Endothelial cell (in vitro differentiated cells): ENCODE data around the gene MAP3K5. TPM values are rescaled to one million over a fixed set of nuclear protein-coding genes. Genes with fewer than 3 reads are reported as not detected.

Experiments used
- DNase-seq: peaks from one replicate; pipeline ENCODE4 v3.0.0; 2021; ENCODE audit warnings: low spot score
- H3K27ac Mint-ChIP-seq: one replicate; pipeline ENCODE4 v1.8.0; 2021; ENCODE audit warnings: mixed read lengths, inconsistent platforms; ENCODE audit not compliant: unreplicated experiment
- H3K27me3 Mint-ChIP-seq: one replicate; pipeline ENCODE4 v1.8.0; 2021; ENCODE audit warnings: mild to moderate bottlenecking, moderate library complexity, mixed read lengths, inconsistent platforms; ENCODE audit not compliant: unreplicated experiment
- H3K36me3 Mint-ChIP-seq: one replicate; pipeline ENCODE4 v1.8.0; 2021; ENCODE audit warnings: mild to moderate bottlenecking, low read depth, mixed read lengths, inconsistent platforms; ENCODE audit not compliant: unreplicated experiment
- H3K4me1 Mint-ChIP-seq: one replicate; pipeline ENCODE4 v1.8.0; 2021; ENCODE audit warnings: mild to moderate bottlenecking, mixed read lengths, inconsistent platforms; ENCODE audit not compliant: unreplicated experiment
- H3K4me3 Mint-ChIP-seq: one replicate; pipeline ENCODE4 v1.8.0; 2021; ENCODE audit warnings: mild to moderate bottlenecking, mixed read lengths, inconsistent platforms; ENCODE audit not compliant: unreplicated experiment
- H3K9me3 Mint-ChIP-seq: one replicate; pipeline ENCODE4 v1.8.0; 2021; ENCODE audit warnings: mixed read lengths, inconsistent platforms; ENCODE audit not compliant: unreplicated experiment
- total RNA-seq: library from RNA; stranded (reverse); fragmentation: NEBNext Ultra II Directional; extraction: Animal tissue kit (Norgen Biotek cat#: 25700); gene quantifications from one replicate; pipeline ENCODE4 v1.2.1, GENCODE V29; 2021; ENCODE audit not compliant: unreplicated experiment
- TF ChIP-seq, protein P1 (sequence below): fragments of 200-600 bp; sonication (generic); IDR thresholded peaks from one replicate; pipeline ENCODE4 v1.5.0; 2021; ENCODE audit warnings: antibody characterized with exemption; ENCODE audit not compliant: unreplicated experiment

The MAP3K5 gene
- total RNA-seq, 1 donor from 2014 or later = 0.33 TPM

DNA sequence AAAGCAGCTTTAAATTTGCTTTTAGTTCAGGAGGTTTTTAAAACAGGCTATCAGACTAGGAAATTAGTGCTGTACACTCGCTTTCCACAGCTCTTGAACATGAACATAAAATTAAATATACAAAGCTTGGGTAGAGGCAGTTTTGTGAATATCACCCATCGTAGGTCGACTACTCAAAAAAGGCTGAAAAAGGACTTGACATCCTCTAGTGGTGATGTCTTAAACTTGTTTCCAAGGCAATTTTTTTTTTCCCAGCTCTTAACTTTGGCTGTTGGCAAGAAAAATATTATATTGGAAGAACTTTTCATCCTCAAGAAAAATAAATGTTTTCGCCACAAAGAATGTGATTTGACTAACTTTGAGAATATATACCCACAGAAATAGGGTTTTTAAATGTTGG lies 244.9 kb downstream of the MAP3K5 start:
- TF ChIP-seq, protein P1, sequence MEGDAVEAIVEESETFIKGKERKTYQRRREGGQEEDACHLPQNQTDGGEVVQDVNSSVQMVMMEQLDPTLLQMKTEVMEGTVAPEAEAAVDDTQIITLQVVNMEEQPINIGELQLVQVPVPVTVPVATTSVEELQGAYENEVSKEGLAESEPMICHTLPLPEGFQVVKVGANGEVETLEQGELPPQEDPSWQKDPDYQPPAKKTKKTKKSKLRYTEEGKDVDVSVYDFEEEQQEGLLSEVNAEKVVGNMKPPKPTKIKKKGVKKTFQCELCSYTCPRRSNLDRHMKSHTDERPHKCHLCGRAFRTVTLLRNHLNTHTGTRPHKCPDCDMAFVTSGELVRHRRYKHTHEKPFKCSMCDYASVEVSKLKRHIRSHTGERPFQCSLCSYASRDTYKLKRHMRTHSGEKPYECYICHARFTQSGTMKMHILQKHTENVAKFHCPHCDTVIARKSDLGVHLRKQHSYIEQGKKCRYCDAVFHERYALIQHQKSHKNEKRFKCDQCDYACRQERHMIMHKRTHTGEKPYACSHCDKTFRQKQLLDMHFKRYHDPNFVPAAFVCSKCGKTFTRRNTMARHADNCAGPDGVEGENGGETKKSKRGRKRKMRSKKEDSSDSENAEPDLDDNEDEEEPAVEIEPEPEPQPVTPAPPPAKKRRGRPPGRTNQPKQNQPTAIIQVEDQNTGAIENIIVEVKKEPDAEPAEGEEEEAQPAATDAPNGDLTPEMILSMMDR = peak; percentile 59
- no peak overlapping the region for H3K27ac Mint-ChIP-seq
- H3K4me3 Mint-ChIP-seq = no peak overlapping the region
- peaks cover 10% of the 10 kb centered on the region for H3K27me3 Mint-ChIP-seq
- peaks cover 4% of the 10 kb centered on the region for H3K4me1 Mint-ChIP-seq
- no peaks in the 10 kb centered on the region for H3K9me3 Mint-ChIP-seq
- no peaks in the 10 kb centered on the region for H3K36me3 Mint-ChIP-seq
- no peak for DNase-seq

DNA sequence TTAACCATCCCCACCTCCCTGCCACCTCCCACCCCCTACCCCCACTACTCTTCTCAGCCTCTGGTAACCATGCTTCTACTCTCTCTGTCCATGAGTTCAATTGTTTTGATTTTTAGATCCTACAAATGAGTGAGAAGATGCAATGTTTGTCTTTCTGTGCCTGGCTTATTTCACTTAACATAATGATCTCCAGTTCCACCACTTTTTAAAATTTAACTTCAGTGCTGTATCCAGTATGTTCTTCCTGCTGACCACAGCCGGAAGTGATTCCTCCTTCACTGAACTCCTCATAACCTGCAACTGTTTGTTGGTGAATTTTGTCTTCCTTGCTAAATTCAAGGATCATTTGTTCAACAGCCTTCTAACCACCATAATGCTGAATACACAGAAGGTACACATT lies 245.9 kb downstream of the MAP3K5 start:
- Mint-ChIP-seq H3K9me3 (no peaks in the 10 kb centered on the region), H3K4me3 (no peak overlapping the region), H3K4me1 (peaks cover 4% of the 10 kb centered on the region), H3K27ac (no peak overlapping the region), H3K36me3 (no peaks in the 10 kb centered on the region), H3K27me3 (peaks cover 8% of the 10 kb centered on the region)
- no peak for DNase-seq
- TF ChIP-seq, protein P1 = no peak

DNA sequence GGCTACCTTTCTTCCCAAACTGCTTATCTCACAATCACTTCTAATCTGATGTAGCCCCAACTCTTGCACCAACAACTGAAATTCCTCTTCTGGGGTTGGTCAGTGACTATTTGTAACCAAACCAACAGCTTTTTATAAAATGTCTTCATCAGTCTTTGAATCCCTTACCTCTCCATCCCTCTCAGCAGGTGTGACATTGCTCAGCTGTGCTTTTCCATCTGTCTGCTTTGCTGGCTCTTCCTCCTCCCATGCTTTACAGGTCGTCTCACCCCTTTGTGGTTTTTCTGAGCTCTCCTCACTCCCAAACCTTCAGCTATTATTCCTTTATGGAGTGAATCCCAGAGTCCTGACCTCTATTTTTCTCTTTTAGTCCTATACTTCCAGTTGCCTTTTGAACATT lies 248.0 kb downstream of the MAP3K5 start:
- Mint-ChIP-seq H3K4me3 (no peak overlapping the region), H3K36me3 (no peaks in the 10 kb centered on the region), H3K4me1 (peaks cover 3% of the 10 kb centered on the region), H3K9me3 (no peaks in the 10 kb centered on the region), H3K27me3 (peaks cover 7% of the 10 kb centered on the region), H3K27ac (no peak overlapping the region)
- DNase-seq = no peak
- TF ChIP-seq, protein P1 = no peak

DNA sequence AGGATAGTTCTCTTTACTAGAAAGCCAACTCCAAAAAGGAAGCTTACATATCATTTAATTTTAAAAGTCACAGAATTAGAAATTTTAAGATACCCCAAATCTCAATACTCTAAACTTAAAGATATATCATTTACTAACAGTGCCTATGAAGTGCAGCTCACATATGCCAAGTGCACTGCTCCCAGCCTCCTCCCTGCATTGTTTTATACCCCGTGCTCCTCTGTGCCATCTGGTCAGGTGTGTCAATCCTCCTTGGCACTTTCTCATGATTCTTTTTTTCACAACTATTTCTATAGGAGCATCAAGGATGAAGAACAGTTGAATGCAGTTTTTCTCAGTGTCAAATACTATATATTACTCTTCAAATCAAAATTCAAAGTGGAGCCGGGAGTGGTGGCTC lies 250.9 kb downstream of the MAP3K5 start:
- Mint-ChIP-seq H3K27me3 (peaks cover 1% of the 10 kb centered on the region), H3K36me3 (no peaks in the 10 kb centered on the region), H3K4me1 (no peaks in the 10 kb centered on the region), H3K4me3 (no peak overlapping the region), H3K9me3 (no peaks in the 10 kb centered on the region), H3K27ac (no peak overlapping the region)
- TF ChIP-seq, protein P1 = no peak
- DNase-seq = no peak

DNA sequence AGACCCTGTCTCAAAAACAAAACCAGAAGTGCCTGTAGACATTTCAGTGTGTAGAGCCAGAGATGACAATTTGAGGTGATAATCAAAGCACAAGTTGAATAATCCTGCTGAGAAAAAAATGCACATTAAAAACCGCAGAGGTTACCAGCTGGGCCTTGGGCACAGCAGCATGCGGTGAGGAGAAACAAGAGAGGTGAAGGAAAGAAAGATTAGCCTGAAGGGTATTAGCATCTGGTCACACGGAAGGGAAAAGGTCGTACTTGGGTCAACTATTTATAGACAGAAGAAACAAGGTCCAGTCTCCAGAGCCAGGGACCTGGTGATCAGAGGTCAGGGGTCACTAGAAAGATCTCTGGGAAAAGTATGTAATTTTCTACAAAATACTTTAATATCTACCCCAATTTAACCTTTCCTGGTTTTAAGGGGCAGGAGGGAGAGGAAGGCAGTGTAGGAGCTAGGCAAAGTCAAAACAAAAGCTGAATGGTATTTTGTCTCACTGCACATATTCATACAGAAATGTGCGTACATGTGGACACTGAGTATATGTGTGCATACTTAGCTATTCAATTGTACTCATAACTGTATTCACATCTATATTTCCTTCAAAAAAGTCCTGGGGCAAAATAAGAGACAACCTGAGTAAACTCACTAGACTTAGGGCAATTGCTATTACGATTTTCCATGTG lies 252.2 kb downstream of the MAP3K5 start:
- Mint-ChIP-seq H3K27ac (no peak overlapping the region), H3K36me3 (no peaks in the 10 kb centered on the region), H3K4me3 (no peak overlapping the region), H3K4me1 (no peaks in the 10 kb centered on the region), H3K27me3 (peaks cover 1% of the 10 kb centered on the region), H3K9me3 (no peaks in the 10 kb centered on the region)
- no peak for DNase-seq
- TF ChIP-seq, protein P1 = no peak
